MCF 10A (cell line): ENCODE measurements around the gene ZER1. TPM values are rescaled to one million over a fixed set of nuclear protein-coding genes. Genes with fewer than 3 reads are reported as not detected.
A peak's percentile ranks its signal among the peaks of the same experiment; 100 is the strongest.

Experiments
- BruUV-seq: library from RNA; stranded (reverse); fragments of 400-500 nt; replicated peaks from 2 replicates; lab custom pipeline; 2021; lab: Mats Ljungman, UMichigan
- CTCF ChIA-PET: fragments of 300-600 bp; sonication (Branson Sonifier 250); formaldehyde crosslinking; extraction: SDS; loops from one replicate; lab custom pipeline; 2021; ENCODE audit warnings: antibody characterized with exemption, inconsistent platforms; lab: Yijun Ruan, JAX
- POLR2A ChIA-PET: fragments of 300-600, 350-650 bp; sonication (Branson Sonifier 250); formaldehyde crosslinking; extraction: SDS; loops from one replicate; lab custom pipeline; 2020; ENCODE audit warnings: antibody characterized with exemption, inconsistent platforms; lab: Yijun Ruan, JAX
- DNase-seq: peaks from one replicate; pipeline ENCODE4 v3.0.0-alpha.2; 2018; ENCODE audit not compliant: unreplicated experiment
- H3K27ac Mint-ChIP-seq: one replicate; pipeline ENCODE4 v1.8.0; 2022; ENCODE audit warnings: mild to moderate bottlenecking, low read depth, mixed read lengths; ENCODE audit not compliant: unreplicated experiment
- H3K27me3 Mint-ChIP-seq: one replicate; pipeline ENCODE4 v1.8.0; 2022; ENCODE audit warnings: mixed read lengths; ENCODE audit not compliant: insufficient read depth, unreplicated experiment
- H3K36me3 Mint-ChIP-seq: one replicate; pipeline ENCODE4 v1.8.0; 2022; ENCODE audit warnings: mild to moderate bottlenecking, moderate library complexity, mixed read lengths; ENCODE audit not compliant: insufficient read depth, unreplicated experiment
- H3K4me1 Mint-ChIP-seq: one replicate; pipeline ENCODE4 v1.8.0; 2022; ENCODE audit warnings: mixed read lengths; ENCODE audit not compliant: insufficient read depth, unreplicated experiment
- H3K4me3 Mint-ChIP-seq: one replicate; pipeline ENCODE4 v1.8.0; 2022; ENCODE audit warnings: mild to moderate bottlenecking, moderate library complexity, mixed read lengths; ENCODE audit not compliant: unreplicated experiment
- H3K9me3 Mint-ChIP-seq: one replicate; pipeline ENCODE4 v1.8.0; 2022; ENCODE audit warnings: mixed read lengths; ENCODE audit not compliant: unreplicated experiment
- intact Hi-C: fragments of 100-400 bp; cut with micrococcal nuclease; formaldehyde crosslinking; loops from 2 replicates; pipeline ENCODE4 v1.14.1; 2022
- total RNA-seq: library from RNA; stranded (reverse); gene quantifications from 2 replicates; pipeline ENCODE4 v1.2.3, GENCODE V29; 2022
- TF ChIP-seq, protein P1 (sequence below): fragments of 200-600 bp; IDR thresholded peaks from one replicate; pipeline ENCODE4 v1.8.0; 2022; ENCODE audit warnings: antibody characterized with exemption, mild to moderate bottlenecking; ENCODE audit not compliant: unreplicated experiment

Gene ZER1
- total RNA-seq, 1 experiment from 2014 or later: 19.5 TPM

GRCh38 chr9:128735373-128735772, 36.4 kb downstream of the ZER1 start:
- no TSS peak for BruUV-seq
- TF ChIP-seq, protein P1, sequence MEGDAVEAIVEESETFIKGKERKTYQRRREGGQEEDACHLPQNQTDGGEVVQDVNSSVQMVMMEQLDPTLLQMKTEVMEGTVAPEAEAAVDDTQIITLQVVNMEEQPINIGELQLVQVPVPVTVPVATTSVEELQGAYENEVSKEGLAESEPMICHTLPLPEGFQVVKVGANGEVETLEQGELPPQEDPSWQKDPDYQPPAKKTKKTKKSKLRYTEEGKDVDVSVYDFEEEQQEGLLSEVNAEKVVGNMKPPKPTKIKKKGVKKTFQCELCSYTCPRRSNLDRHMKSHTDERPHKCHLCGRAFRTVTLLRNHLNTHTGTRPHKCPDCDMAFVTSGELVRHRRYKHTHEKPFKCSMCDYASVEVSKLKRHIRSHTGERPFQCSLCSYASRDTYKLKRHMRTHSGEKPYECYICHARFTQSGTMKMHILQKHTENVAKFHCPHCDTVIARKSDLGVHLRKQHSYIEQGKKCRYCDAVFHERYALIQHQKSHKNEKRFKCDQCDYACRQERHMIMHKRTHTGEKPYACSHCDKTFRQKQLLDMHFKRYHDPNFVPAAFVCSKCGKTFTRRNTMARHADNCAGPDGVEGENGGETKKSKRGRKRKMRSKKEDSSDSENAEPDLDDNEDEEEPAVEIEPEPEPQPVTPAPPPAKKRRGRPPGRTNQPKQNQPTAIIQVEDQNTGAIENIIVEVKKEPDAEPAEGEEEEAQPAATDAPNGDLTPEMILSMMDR: no peak
- DNase-seq: no peak
- Mint-ChIP-seq H3K4me1 (no peaks in the 10 kb centered on the region), H3K4me3 (no peak overlapping the region), H3K27me3 (no peaks in the 10 kb centered on the region), H3K27ac (no peak overlapping the region), H3K36me3 (peaks cover 33% of the 10 kb centered on the region), H3K9me3 (no peaks in the 10 kb centered on the region)
- ChIA-PET CTCF (interaction anchor here (0.7 kb wide), 1 partner anchor 101 kb away, joined by 3 read pairs; no protein-coding TSS in a partner anchor), POLR2A (interaction anchor here (0.6 to 1.2 kb wide), 2 partner anchors 83 to 936 kb away, joined by 3 read pairs; partner anchors contain the start of gene ENDOG)
- intact Hi-C loops: no loop called here

- intact Hi-C loops: loop anchor here (1.0 kb wide), 1 partner anchor 85 kb away; the partner anchor contains the start of gene ENDOG
These were observed 38.5 kb downstream of the ZER1 start for GRCh38 chr9:128733256-128733655.

DNA sequence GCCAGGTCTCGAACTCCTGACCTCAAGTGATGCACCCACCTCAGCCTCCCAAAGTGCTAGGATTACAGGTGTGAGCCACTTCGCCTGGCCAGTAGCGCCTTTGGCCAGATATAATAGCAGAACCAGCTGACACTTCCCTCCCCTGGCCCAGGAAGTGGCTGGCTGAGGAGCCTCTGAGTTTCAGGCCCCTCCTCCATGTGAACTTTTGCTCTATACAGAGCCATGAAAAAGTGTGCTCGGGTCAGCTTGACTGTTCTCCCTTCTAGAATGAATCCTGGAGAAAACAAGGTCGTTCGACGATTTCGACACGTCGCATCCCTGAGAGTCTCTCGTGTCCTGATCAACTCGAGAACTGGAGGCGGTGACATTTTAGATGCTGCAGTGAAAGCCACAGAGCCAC, 39.2 kb downstream of the ZER1 start:
- H3K27ac Mint-ChIP-seq: no peak overlapping the region
- no peak for DNase-seq
- H3K27me3 Mint-ChIP-seq: no peaks in the 10 kb centered on the region
- TF ChIP-seq, protein P1: no peak
- no TSS peak for BruUV-seq
- no peaks in the 10 kb centered on the region for H3K4me1 Mint-ChIP-seq
- no peak overlapping the region for H3K4me3 Mint-ChIP-seq
- intact Hi-C loops: no loop called here
- ChIA-PET CTCF (interaction anchor here (0.7 to 2.7 kb wide), 5 partner anchors 9 to 57 kb away, joined by 3 to 12 read pairs (median 5); no protein-coding TSS in a partner anchor), POLR2A (interaction anchor here (0.9 to 2.2 kb wide), 3 partner anchors 8 to 85 kb away, joined by 4 to 9 read pairs (median 9); partner anchors contain the start of gene ZDHHC12)
- H3K36me3 Mint-ChIP-seq: peaks cover 24% of the 10 kb centered on the region
- H3K9me3 Mint-ChIP-seq: no peaks in the 10 kb centered on the region

More at GRCh38 chr9:128733256-128733655, 38.5 kb downstream of the ZER1 start:
- peaks cover 24% of the 10 kb centered on the region for H3K36me3 Mint-ChIP-seq
- BruUV-seq: no TSS peak
- DNase-seq: peak; percentile 93
- TF ChIP-seq, protein P1: peak; percentile 59
- ChIA-PET POLR2A (interaction anchor here (0.9 to 2.2 kb wide), 3 partner anchors 9 to 84 kb away, joined by 4 to 9 read pairs (median 9); partner anchors contain the start of gene ZDHHC12), CTCF (interaction anchor here (0.6 to 2.7 kb wide), 8 partner anchors 8 to 295 kb away, joined by 3 to 12 read pairs (median 4); partner anchors contain the start of gene SH3GLB2)
- H3K4me3 Mint-ChIP-seq: no peak overlapping the region
- H3K27ac Mint-ChIP-seq: no peak overlapping the region
- H3K4me1 Mint-ChIP-seq: no peaks in the 10 kb centered on the region
- H3K27me3 Mint-ChIP-seq: no peaks in the 10 kb centered on the region
- H3K9me3 Mint-ChIP-seq: no peaks in the 10 kb centered on the region

DNA sequence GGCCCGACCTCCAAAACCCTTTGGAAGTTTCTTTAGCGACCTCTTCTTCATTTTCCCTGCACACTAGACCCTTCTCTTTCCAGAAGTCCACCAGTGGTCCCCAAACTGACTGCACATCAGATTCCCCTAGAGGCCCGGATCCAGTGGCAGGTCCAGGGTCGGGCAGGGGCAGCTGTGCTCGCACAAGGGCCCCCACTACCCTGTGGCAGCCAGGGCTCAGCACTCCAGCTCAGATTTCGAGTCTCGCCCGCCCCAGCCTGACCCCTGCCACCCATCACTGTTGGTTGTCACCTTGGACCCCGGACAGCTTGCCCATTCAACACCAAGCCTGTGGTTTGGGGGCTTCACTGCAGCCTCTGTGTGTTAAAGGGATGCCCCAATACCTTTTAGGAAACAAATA, 40.0 kb downstream of the ZER1 start:
- Mint-ChIP-seq H3K9me3 (no peaks in the 10 kb centered on the region), H3K4me3 (no peak overlapping the region), H3K27me3 (no peaks in the 10 kb centered on the region), H3K27ac (no peak overlapping the region), H3K36me3 (peaks cover 26% of the 10 kb centered on the region), H3K4me1 (no peaks in the 10 kb centered on the region)
- DNase-seq: no peak
- intact Hi-C loops: no loop called here
- ChIA-PET POLR2A (no interaction called here), CTCF (interaction anchor here (0.8 to 2.7 kb wide), 2 partner anchors 16 to 368 kb away, joined by 4 to 12 read pairs; no protein-coding TSS in a partner anchor)
- no TSS peak for BruUV-seq
- TF ChIP-seq, protein P1: no peak
